MM.1S (cell line): ENCODE results near the gene LRRC4C.

Experiments
- CTCF ChIP-seq: fragments of 300-600 bp; sonication (generic); IDR thresholded peaks from 2 replicates; pipeline ENCODE4 v1.5.1; 2016; ENCODE audit warnings: antibody characterized with exemption, low read length, mixed read lengths
- EZH2 ChIP-seq: fragments of 300-600 bp; sonication (generic); optimal IDR thresholded peaks from 2 replicates; pipeline ENCODE3; 2017; ENCODE audit warnings: low read depth, mild to moderate bottlenecking, antibody characterized with exemption, low read length, mixed read lengths
- EZH2phosphoT487 ChIP-seq: fragments of 300-600 bp; sonication (generic); IDR thresholded peaks from 2 replicates; pipeline ENCODE4 v1.6.1; 2018; ENCODE audit warnings: antibody characterized with exemption, low read length

DNA sequence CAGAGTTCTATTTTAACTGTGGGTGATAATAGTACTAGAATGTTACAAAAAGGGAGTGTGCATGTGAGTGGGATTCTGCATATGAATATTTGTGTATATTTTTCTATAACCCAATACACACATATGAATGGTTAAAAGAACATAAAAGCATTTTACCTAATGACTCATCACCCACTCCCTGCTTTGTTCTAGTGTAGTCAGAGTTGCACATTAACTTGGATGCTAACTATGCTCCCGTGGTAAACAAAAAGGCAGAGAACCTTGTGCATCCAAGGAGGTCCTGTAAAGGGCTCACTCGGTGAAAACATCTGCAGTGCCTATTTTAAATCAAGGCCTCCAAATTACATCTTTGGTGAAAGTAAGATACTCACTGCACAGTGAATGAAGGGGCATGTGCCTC lies 1289.4 kb downstream of the LRRC4C start:
- TF ChIP-seq EZH2phosphoT487 (no peak), CTCF (no peak), EZH2 (no peak)
